Kidney (tissue), 14 donors: ENCODE measurements around the gene RAPGEF5. TPM values are rescaled to one million over a fixed set of nuclear protein-coding genes. Genes with fewer than 3 reads are reported as not detected.

Source experiments
- DNase-seq, 5 donors: peaks; one replicate each; pipeline ENCODE4 v3.0.0-alpha.2; 2013 to 2020
- FAIRE-seq: peaks from 2 replicates; lab custom pipeline; 2012; peaks lifted over from hg19 to GRCh38; lab: Jason Lieb, UNC
- H3K27ac ChIP-seq, 2 donors: one replicate each; pipeline ENCODE4 v1.7.0; 2013; ENCODE audit warnings: low read depth in 2 of 2, low read length in 2 of 2, inconsistent platforms in 1 of 2
- H3K27me3 ChIP-seq: one replicate; pipeline ENCODE4 v1.7.1; 2013; ENCODE audit warnings: low read length, inconsistent platforms; ENCODE audit not compliant: control insufficient read depth, insufficient read depth
- H3K36me3 ChIP-seq, 3 donors: one replicate each; pipeline versions ENCODE4 v1.7.0 to v1.7.1; 2013; ENCODE audit warnings: low read length in 3 of 3, control low read depth in 1 of 3, inconsistent platforms in 1 of 3; ENCODE audit not compliant: insufficient read depth in 3 of 3, control insufficient read depth in 2 of 3
- H3K4me1 ChIP-seq, 3 donors: one replicate each; pipeline versions ENCODE4 v1.7.0 to v1.7.1; 2013; ENCODE audit warnings: low read length in 3 of 3, inconsistent platforms in 1 of 3, low read depth in 1 of 3; ENCODE audit not compliant: control insufficient read depth in 2 of 3, insufficient read depth in 2 of 3
- H3K4me3 ChIP-seq, 3 donors: one replicate each; pipeline versions ENCODE4 v1.7.0 to v1.8.1; 2013; ENCODE audit warnings: low read length in 3 of 3, control low read depth in 1 of 3, inconsistent platforms in 1 of 3
- H3K9ac ChIP-seq, 3 donors: one replicate each; pipeline versions ENCODE4 v1.7.0 to v1.7.1; 2013; ENCODE audit warnings: low read length in 3 of 3, control low read depth in 1 of 3, inconsistent platforms in 1 of 3
- H3K9me3 ChIP-seq, 3 donors: one replicate each; pipeline versions ENCODE4 v1.7.0 to v1.7.1; 2013; ENCODE audit warnings: low read length in 3 of 3, control low read depth in 1 of 3, inconsistent platforms in 1 of 3; ENCODE audit not compliant: control insufficient read depth in 2 of 3, insufficient read depth in 1 of 3
- intact Hi-C: fragments of 100-400 bp; cut with DNase I; formaldehyde crosslinking; loops from one replicate; pipeline ENCODE4 v1.11.1; 2022
- polyA plus RNA-seq: library from polyadenylated mRNA; stranded (reverse); fragments of 350-450 nt; fragmentation: Illumina TruSeq; extraction: RNeasy Lipid Tissue Mini Kit (QIAGEN cat#74804); gene quantifications from one replicate; pipeline ENCODE4 v1.2.3, GENCODE V29; 2014; ENCODE audit warnings: low read depth, low replicate concordance; ENCODE audit not compliant: insufficient read depth
- total RNA-seq: library from RNA; stranded (reverse); fragmentation: NEBNext Ultra II Directional; extraction: Animal tissue kit (Norgen Biotek cat#: 25700); gene quantifications from one replicate; pipeline ENCODE4 v1.2.1, GENCODE V29; 2021
- TF ChIP-seq, protein P1 (sequence below): IDR thresholded peaks from 3 replicates; pipeline ENCODE4 v1.5.1; 2012; ENCODE audit warnings: mild to moderate bottlenecking, moderate library complexity, borderline replicate concordance; ENCODE audit not compliant: insufficient read depth; ENCODE audit errors: extremely low read depth
- donor health status: control.
- donor health status: control.
- donor health status: control.
- donor health status: control.
- donor health status: control.
- donor health status: DM: yes; HTN: yes; CAD: no.
- donor health status: Normal renal cell carcinoma (clear cell type).

RAPGEF5 gene
- total and polyA plus RNA-seq, 2 donors from 2014 or later, result 3.9 to 67.8 TPM

DNA sequence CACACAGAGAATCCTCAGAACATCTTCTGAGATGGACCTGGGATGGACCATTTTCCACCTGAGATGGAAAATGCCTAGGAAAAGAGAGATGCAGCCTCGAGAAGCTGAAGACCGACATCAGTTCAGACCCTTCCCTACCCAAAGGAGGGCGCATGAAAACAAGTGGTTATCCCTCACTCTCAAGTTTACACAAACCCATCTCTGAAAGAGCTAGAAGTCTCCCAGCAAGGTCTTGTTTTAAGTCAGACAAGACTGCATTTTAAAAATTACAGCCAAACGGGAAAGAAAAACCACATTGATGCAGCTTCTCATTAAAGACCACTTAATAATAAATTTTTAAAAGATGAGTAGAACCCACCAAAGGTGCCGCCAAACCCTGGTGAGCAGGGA, 1.3 kb downstream of the RAPGEF5 start:
- FAIRE-seq (no peak), DNase-seq (no peak)
- no peak overlapping the region for H3K27ac ChIP-seq
- no peaks in the 10 kb centered on the region for H3K9me3 ChIP-seq
- H3K36me3 ChIP-seq, result no peaks in the 10 kb centered on the region
- no peaks in the 10 kb centered on the region for H3K27me3 ChIP-seq
- TF ChIP-seq, protein P1, sequence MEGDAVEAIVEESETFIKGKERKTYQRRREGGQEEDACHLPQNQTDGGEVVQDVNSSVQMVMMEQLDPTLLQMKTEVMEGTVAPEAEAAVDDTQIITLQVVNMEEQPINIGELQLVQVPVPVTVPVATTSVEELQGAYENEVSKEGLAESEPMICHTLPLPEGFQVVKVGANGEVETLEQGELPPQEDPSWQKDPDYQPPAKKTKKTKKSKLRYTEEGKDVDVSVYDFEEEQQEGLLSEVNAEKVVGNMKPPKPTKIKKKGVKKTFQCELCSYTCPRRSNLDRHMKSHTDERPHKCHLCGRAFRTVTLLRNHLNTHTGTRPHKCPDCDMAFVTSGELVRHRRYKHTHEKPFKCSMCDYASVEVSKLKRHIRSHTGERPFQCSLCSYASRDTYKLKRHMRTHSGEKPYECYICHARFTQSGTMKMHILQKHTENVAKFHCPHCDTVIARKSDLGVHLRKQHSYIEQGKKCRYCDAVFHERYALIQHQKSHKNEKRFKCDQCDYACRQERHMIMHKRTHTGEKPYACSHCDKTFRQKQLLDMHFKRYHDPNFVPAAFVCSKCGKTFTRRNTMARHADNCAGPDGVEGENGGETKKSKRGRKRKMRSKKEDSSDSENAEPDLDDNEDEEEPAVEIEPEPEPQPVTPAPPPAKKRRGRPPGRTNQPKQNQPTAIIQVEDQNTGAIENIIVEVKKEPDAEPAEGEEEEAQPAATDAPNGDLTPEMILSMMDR, result no peak
- intact Hi-C loops, result no loop called here
- peaks cover 0 to 5% (median 0%) of the 10 kb centered on the region in 3 donors for H3K4me1 ChIP-seq
- H3K9ac ChIP-seq, result no peak overlapping the region
- H3K4me3 ChIP-seq, result no peak overlapping the region

DNA sequence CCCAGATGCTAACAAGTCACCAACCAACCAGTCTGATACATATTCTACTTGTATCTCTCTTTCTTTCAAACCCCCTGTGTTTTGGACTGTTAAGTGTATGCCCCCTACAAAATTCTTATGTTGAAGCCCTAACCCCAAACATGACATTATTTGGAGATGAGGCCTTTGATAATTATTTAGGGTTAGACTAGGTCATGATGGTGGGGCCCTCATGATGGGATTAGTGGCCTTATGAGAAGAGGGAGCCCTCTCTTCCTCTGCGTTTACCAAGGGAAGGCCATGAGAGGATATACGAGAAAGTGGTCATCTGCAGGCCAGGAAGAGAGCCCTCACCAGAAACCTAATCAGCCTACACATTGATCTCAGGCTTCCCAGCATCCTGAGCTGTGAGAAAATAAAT, 2.5 kb downstream of the RAPGEF5 start:
- intact Hi-C loops, result no loop called here
- DNase-seq, result no peak
- Histone ChIP-seq H3K27me3 (no peaks in the 10 kb centered on the region), H3K4me1 (peaks cover 0 to 5% (median 0%) of the 10 kb centered on the region in 3 donors), H3K27ac (no peak overlapping the region), H3K9me3 (no peaks in the 10 kb centered on the region), H3K9ac (no peak overlapping the region), H3K4me3 (no peak overlapping the region), H3K36me3 (no peaks in the 10 kb centered on the region)
- no peak for FAIRE-seq
- TF ChIP-seq, protein P1, result no peak

DNA sequence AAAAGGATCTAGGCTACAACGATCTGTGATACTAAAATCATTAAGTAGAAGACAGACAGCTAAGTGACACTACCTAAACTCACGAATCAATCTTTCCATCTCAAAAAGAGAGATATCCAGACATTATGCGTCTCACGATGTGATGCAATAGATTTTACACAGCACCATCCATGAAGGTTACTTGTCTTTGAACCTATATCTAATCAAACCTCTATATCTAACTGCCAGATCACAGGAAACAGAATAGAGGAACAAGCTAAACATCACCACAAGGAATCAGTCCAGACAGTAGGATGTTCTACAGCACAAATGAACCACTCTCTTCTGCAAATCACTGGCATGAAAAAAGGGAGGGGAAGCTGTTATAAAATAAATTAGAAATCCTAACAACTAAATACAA, 4.1 kb downstream of the RAPGEF5 start:
- FAIRE-seq, result no peak

More for the DNA sequence above, 4.1 kb downstream of the RAPGEF5 start:
- Histone ChIP-seq H3K36me3 (no peaks in the 10 kb centered on the region), H3K4me1 (peaks cover 0 to 5% (median 0%) of the 10 kb centered on the region in 3 donors), H3K9ac (no peak overlapping the region), H3K27ac (no peak overlapping the region), H3K27me3 (no peaks in the 10 kb centered on the region), H3K4me3 (no peak overlapping the region), H3K9me3 (no peaks in the 10 kb centered on the region)
- TF ChIP-seq, protein P1, result no peak
- DNase-seq, result no peak
- intact Hi-C loops, result no loop called here
